ENCODE results near the gene ARFGAP1.

ARFGAP1 gene

GRCh38 chr20:63270606-63271325 lies 1.8 kb upstream of the ARFGAP1 start:
- TF ChIP-seq POLR2A (IDR thresholded peaks at IDR 0.05; ENCODE audit: low read length) (no peak), GATA1 (IDR thresholded peaks at IDR 0.05; ENCODE audit: low read depth, low read length) (no peak)

GRCh38 chr20:63273059-63273579 lies 506 bp downstream of the ARFGAP1 start:
- TF ChIP-seq POLR2A (IDR thresholded peaks at IDR 0.05; ENCODE audit: low read length) (peak; percentile 7), GATA1 (IDR thresholded peaks at IDR 0.05; ENCODE audit: low read depth, low read length) (no peak)
- peak in 1 of 2 experiments; percentile 50 for DNase-seq

More at GRCh38 chr20:63270606-63271325, 1.8 kb upstream of the ARFGAP1 start:
- DNase-seq = peak; percentile 43 to 66

GRCh38 chr20:63273635-63274380 lies 1.2 kb downstream of the ARFGAP1 start:
- peak; percentile 18 to 53 for DNase-seq
- no peak for TF ChIP-seq GATA1 (IDR thresholded peaks at IDR 0.05; ENCODE audit: low read depth, low read length)
- no peak for TF ChIP-seq POLR2A (IDR thresholded peaks at IDR 0.05; ENCODE audit: low read length)

- DNase-seq = peak in 1 of 2 experiments; percentile 20
- no peak for TF ChIP-seq GATA1 (IDR thresholded peaks at IDR 0.05; ENCODE audit: low read depth, low read length)
- no peak for TF ChIP-seq POLR2A (IDR thresholded peaks at IDR 0.05; ENCODE audit: low read length)
Observed at GRCh38 chr20:63274381-63275228, 2.0 kb downstream of the ARFGAP1 start.

- TF ChIP-seq POLR2A (IDR thresholded peaks at IDR 0.05; ENCODE audit: low read length) (no peak), GATA1 (IDR thresholded peaks at IDR 0.05; ENCODE audit: low read depth, low read length) (no peak)
- no peak for DNase-seq
Observed at GRCh38 chr20:63275825-63276224, 3.2 kb downstream of the ARFGAP1 start.

GRCh38 chr20:63276956-63277355 lies 4.3 kb downstream of the ARFGAP1 start:
- TF ChIP-seq POLR2A (IDR thresholded peaks at IDR 0.05; ENCODE audit: low read length) (no peak), GATA1 (IDR thresholded peaks at IDR 0.05; ENCODE audit: low read depth, low read length) (no peak)
- DNase-seq = no peak

- TF ChIP-seq GATA1 (IDR thresholded peaks at IDR 0.05; ENCODE audit: low read depth, low read length) (no peak), POLR2A (IDR thresholded peaks at IDR 0.05; ENCODE audit: low read length) (no peak)
- DNase-seq = no peak
Observed at GRCh38 chr20:63277466-63278272, 5.1 kb downstream of the ARFGAP1 start.

GRCh38 chr20:63278661-63279060 lies 6.0 kb downstream of the ARFGAP1 start:
- TF ChIP-seq POLR2A (IDR thresholded peaks at IDR 0.05; ENCODE audit: low read length) = no peak
- no peak for TF ChIP-seq GATA1 (IDR thresholded peaks at IDR 0.05; ENCODE audit: low read depth, low read length)
- no peak for DNase-seq

GRCh38 chr20:63279931-63280330 lies 7.3 kb downstream of the ARFGAP1 start:
- no peak for DNase-seq
- no peak for TF ChIP-seq GATA1 (IDR thresholded peaks at IDR 0.05; ENCODE audit: low read depth, low read length)
- TF ChIP-seq POLR2A (IDR thresholded peaks at IDR 0.05; ENCODE audit: low read length) = no peak

GRCh38 chr20:63280371-63280770 lies 7.8 kb downstream of the ARFGAP1 start:
- TF ChIP-seq POLR2A (IDR thresholded peaks at IDR 0.05; ENCODE audit: low read length) (no peak), GATA1 (IDR thresholded peaks at IDR 0.05; ENCODE audit: low read depth, low read length) (no peak)
- DNase-seq = no peak

GRCh38 chr20:63280929-63281545 lies 8.4 kb downstream of the ARFGAP1 start:
- TF ChIP-seq GATA1 (IDR thresholded peaks at IDR 0.05; ENCODE audit: low read depth, low read length) (no peak), POLR2A (IDR thresholded peaks at IDR 0.05; ENCODE audit: low read length) (no peak)
- DNase-seq = no peak

All from erythroblast (primary cell).